ENCODE data around the gene AMZ2.
"Not testable (repeated sequence)": the region's sequence is repeated elsewhere in the genome, so short reads cannot be mapped to it uniquely, and the experiment has no call there.

The AMZ2 gene

DNA sequence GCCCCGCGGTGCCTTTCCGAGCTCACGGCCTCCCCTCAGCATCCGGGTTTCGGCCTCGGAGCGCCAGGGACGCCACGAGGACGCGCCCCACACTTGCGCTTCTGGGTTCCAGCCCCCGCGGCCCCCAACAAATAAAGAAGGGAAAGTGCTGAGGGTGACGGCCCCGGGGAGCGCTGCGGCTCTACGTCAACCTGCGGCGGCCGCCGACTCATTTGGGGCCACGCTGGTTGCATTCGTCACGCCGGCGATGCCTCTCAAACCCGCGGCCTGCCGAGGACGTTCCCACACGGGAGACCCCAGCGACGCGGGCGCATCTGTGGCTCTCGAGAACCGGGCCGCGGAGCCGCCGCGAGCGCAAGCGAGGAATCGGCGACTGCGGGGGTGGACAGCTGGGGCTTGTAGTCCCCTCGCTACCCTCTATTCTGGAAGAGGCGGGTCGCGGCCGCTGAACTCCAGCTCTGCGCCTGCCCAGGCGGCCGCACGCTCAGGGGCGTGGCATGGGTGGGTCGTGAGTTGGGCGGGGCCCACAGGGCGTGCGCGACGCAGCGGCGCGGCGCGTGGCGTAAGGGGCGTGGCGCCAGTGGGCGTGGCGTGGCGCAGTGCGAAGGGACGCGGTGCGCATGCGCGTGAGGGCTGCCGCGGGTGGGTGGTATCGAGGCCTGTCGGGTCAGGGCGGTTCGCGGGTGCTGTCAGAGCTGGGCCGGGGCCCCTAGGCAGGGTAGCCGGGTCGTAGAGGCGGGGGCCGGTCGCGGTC lies at the start of gene AMZ2:
TSS of gene AMZ2 (plus strand) at position 599 of the 754 bp plus-strand sequence. CDS start 2,145 bp downstream, outside the sequence.
- DNase-seq (ENCODE audit: low read depth in 1 of 2, low spot score in 1 of 2): peak; percentile 98 to 99

- no peak for DNase-seq (ENCODE audit: low read depth in 1 of 2, low spot score in 1 of 2)
Observed at GRCh38 chr17:68198931-68199836, 48.7 kb upstream of the AMZ2 start.

- no peak for DNase-seq (ENCODE audit: low read depth in 1 of 2, low spot score in 1 of 2)
Observed at GRCh38 chr17:68199837-68200688, 47.8 kb upstream of the AMZ2 start.

DNA sequence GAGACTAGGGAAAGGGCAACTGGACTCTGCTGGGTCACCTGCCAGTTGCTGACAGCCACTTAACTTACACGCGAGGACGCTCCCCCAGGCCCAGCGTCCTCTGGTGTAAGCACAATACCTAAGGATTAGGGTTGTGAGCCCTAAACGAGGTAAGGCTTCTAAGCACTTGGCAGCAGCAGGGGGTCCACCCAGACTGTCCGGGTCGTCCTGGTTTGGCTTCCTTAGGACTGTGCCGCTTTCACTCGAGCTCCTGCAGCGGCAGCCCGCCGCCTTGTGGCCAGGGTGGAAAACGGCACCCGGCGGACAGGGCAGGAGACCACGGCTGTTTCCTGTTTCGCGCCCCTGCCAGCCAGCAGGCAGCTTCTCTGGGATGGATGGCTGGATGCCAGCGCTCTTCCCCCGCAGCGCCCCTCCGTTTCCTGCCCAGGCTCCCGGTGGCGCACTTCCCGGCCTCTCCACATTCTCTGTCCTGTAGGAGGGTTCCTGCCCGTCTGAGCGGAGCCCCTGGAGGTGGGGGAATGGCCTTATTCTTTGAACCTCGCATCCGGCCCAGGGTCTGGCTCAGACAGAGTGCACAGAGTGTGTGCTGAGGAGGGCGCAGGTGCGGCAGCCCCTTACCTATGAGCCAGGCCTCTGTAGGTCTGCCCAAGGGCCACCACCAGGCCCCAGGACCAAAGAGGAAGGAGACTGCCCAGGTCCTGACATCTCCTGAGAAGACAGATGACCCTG lies 47.0 kb upstream of the AMZ2 start:
- DNase-seq (ENCODE audit: low read depth in 1 of 2, low spot score in 1 of 2): peak; percentile 54 to 61

DNA sequence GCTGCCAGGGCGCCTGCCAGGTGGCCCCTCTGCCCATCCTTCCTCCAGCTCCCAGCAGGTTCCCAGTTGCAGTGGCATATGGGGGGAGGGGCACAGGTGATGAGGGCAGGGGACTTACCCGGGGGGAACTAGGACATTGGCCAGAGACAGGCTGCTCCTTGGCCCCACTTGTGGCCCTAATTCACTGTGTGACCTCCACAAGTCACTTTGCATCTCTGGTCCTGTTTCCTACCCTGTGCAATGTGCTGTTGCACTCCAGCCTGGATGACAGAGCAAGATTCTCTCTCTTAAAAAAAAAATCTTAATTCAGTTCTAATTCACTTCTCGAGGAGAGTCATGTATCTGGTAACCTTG lies 46.4 kb upstream of the AMZ2 start:
- not testable (repeated sequence) for DNase-seq (ENCODE audit: low read depth in 1 of 2, low spot score in 1 of 2)

- not testable (repeated sequence) for DNase-seq (ENCODE audit: low read depth in 1 of 2, low spot score in 1 of 2)
Observed at GRCh38 chr17:68202321-68202720, 45.5 kb upstream of the AMZ2 start.

DNA sequence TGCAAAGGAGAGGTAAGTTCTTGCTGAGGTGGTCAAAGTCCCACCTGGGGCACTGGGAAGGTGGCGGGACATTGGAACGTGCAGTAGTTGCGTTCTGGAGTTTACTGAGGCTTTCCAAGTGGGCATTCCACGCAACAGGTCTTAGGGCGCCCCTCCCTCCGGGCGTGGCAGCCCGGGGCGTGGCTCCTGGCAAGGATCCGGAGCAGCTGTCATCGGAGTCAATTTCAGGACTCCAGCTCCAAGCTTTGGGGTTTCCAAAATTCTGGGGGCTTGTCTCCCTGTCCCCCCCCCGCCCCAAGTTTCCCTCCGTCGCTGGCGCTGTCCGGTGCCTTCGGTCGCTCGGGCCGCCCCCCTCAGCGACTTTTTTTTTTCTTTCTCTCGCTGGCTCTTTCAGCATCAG lies 43.1 kb upstream of the AMZ2 start:
- no peak for DNase-seq (ENCODE audit: low read depth in 1 of 2, low spot score in 1 of 2)

GRCh38 chr17:68205251-68205807 lies 42.5 kb upstream of the AMZ2 start:
- peak; percentile 86 to 90 for DNase-seq (ENCODE audit: low read depth in 1 of 2, low spot score in 1 of 2)

GRCh38 chr17:68205808-68206720 lies 41.8 kb upstream of the AMZ2 start:
- no peak for DNase-seq (ENCODE audit: low read depth in 1 of 2, low spot score in 1 of 2)

DNA sequence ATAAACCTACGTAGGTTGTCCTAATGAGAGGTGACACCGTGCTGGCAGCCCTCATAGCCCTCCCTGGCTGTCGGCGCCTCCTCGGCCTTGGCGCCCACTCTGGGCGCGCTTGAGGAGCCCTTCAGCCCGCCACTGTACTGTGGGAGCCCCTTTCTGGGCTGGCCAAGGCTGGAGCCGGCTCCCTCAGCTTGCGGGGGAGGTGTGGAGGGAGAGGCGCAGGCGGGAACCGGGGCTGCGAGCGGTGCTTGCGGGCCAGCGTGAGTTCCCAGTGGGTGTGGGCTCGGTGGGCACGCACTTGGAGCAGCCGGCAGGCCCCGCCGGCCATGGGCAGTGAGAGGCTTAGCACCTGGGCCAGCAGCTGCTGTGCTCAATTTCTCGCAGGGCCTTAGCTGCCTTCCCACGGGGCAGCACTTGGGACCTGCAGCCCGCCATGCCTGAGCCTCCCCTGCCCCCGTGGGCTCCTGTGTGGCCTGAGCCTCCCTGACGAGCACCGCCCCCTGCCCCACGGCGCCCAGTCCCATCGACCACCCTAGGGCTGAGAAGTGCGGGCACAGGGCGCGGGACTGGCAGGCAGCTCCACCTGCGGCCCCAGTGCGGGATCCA lies 40.1 kb upstream of the AMZ2 start:
- DNase-seq (ENCODE audit: low read depth in 1 of 2, low spot score in 1 of 2): no peak

DNA sequence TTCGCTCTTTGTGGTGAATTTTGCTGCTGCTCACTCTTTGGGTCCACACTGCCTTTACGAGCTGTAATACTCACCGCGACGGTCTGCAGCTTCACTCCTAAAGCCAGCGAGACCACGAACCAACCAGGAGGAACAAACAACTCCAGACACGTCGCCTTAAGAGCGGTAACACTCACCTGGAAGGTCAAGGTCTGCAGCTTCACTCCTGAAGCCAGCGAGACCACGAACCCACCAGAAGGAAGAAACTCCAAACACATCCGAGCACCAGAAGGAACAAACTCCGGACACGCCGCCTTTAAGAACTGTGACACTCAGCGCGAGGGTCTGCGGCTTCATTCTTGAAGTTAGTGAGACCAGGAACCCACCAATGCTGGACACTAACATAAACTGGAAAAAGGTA lies 39.2 kb upstream of the AMZ2 start:
- not testable (repeated sequence) for DNase-seq (ENCODE audit: low read depth in 1 of 2, low spot score in 1 of 2)

DNA sequence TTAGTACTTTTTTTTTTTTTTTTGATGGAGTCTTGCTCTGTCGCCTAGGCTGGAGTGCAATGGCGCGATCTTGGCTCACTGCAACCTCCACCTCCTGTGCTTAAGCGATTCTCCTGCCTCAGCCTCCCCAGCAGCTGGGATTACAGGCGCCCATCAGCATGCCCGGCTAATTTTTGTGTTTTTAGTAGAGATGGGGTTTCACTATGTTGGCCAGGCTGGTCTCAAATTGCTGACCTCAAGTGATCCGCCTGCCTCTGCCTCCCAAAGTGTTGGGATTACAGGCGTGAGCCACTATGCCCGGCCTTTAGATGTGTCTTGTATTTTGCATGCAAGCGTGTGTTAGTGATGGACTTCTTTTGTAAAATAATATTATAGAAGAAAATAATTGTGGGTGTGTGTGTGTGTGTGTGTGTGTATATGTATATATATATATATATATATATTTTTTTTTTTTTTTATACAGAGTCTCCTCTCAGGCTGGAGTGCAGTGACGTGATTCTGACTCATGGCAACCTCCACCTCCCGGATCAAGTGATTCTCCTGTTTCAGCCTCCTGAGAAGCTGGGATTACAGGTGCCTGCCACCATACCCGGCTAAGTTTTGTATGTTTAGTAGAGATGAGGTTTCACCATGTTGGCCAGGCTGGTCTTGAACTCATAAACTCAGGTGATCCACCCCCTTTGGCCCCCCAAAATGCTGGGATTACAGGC lies 38.5 kb upstream of the AMZ2 start:
- DNase-seq (ENCODE audit: low read depth in 1 of 2, low spot score in 1 of 2): not testable (repeated sequence)

GRCh38 chr17:68210570-68211315 lies 37.1 kb upstream of the AMZ2 start:
- DNase-seq (ENCODE audit: low read depth in 1 of 2, low spot score in 1 of 2): no peak

- not testable (repeated sequence) for DNase-seq (ENCODE audit: low read depth in 1 of 2, low spot score in 1 of 2)
Observed at GRCh38 chr17:68213428-68214411, 34.1 kb upstream of the AMZ2 start.

- DNase-seq (ENCODE audit: low read depth in 1 of 2, low spot score in 1 of 2): not testable (repeated sequence)
Observed at GRCh38 chr17:68215453-68215852, 32.4 kb upstream of the AMZ2 start.

GRCh38 chr17:68219429-68219828 lies 28.4 kb upstream of the AMZ2 start:
- DNase-seq (ENCODE audit: low read depth in 1 of 2, low spot score in 1 of 2): not testable (repeated sequence)

All from stimulated activated CD4-positive, alpha-beta T cell treated with anti-CD3 and anti-CD28 coated beads, Interleukin-15, amount 100 ng/mL, for 1 hour (primary cell).